Epithelial cell of esophagus (primary cell): ENCODE measurements around the gene AP3B1.

Source experiments
- DNase-seq: peaks from one replicate; pipeline ENCODE4 v3.0.0; 2010; ENCODE audit warnings: low read depth
- H3K4me3 ChIP-seq: 2 replicates; pipeline ENCODE4 v1.5.1; 2011; ENCODE audit warnings: mild to moderate bottlenecking, low read length, control low read depth
- TF ChIP-seq, protein P1 (sequence below): IDR thresholded peaks from 2 replicates; pipeline ENCODE4 v1.5.1; 2011; ENCODE audit warnings: low read depth, mild to moderate bottlenecking, low read length, control low read depth, inconsistent platforms; ENCODE audit not compliant: insufficient read depth; ENCODE audit errors: missing control alignments

The AP3B1 gene

DNA sequence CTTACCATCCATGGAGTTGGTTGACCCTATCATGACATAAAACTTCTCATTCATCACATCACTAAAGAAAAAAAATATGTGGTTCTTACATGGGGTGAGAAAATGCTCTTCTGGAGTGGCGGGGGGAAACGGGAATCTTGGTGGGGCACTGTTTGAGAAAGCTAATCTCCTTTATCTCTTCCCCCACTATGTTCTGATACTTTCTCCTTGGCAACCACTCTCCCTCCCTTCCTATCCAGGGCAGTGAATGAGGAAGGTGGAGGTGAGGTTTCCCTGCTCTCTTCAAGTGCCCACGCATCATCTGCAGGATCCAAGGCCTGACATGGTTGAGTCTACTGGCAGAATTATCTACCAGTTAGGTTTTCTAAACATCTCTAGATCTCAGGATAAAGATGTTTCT, 297.6 kb downstream of the AP3B1 start:
- H3K4me3 ChIP-seq = no peak overlapping the region

DNA sequence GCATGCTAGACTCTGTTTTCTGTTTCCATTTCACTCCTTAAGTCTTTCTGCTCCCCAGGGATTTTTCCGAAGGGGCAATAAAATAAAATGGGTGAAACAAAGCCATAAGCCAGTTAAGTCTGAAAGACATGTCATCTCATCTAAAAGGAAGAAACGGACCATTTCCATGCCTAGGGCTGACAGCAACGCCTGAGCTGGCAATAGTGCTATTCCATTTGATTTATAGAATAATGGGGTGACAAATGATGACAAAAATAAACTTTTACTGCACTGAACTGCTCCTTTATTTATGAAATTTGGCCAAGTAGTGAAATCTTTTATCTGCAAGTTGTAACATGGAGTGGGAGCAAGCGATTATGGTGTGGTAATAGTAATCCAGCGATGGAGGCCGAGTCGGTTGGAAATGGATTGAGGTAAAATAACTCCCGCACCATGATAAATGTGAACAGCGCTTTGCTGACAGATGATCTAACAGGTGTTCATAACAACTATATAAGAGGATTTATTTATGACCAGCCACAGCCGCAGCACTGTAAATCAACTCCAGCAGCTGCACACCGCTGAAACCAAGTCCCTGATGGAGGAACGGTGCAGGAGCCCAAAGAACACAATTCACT, 298.6 kb downstream of the AP3B1 start:
- no peak overlapping the region for H3K4me3 ChIP-seq
- TF ChIP-seq, protein P1, sequence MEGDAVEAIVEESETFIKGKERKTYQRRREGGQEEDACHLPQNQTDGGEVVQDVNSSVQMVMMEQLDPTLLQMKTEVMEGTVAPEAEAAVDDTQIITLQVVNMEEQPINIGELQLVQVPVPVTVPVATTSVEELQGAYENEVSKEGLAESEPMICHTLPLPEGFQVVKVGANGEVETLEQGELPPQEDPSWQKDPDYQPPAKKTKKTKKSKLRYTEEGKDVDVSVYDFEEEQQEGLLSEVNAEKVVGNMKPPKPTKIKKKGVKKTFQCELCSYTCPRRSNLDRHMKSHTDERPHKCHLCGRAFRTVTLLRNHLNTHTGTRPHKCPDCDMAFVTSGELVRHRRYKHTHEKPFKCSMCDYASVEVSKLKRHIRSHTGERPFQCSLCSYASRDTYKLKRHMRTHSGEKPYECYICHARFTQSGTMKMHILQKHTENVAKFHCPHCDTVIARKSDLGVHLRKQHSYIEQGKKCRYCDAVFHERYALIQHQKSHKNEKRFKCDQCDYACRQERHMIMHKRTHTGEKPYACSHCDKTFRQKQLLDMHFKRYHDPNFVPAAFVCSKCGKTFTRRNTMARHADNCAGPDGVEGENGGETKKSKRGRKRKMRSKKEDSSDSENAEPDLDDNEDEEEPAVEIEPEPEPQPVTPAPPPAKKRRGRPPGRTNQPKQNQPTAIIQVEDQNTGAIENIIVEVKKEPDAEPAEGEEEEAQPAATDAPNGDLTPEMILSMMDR = no peak
- DNase-seq = no peak

More for the DNA sequence above, 297.6 kb downstream of the AP3B1 start:
- TF ChIP-seq, protein P1 = no peak
- no peak for DNase-seq

DNA sequence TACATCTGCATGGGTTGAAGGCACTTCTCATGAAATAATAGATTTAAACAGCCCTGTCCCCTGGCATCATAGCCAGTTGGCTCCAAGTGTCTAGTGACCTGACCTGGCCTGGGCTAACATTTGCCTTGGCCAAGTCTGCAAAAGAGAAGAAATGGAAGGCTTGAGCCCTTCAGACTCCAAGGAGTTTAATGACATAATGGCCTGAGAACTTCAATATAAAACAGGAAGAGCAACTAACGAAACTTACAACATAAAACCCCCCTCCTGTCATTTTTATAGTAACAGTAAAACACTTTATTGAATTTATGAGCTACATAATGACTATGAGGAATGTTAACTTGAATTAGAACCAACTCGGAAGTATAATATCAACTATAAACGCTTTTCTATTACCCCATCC, 299.6 kb downstream of the AP3B1 start:
- DNase-seq = no peak
- TF ChIP-seq, protein P1 = no peak
- no peak overlapping the region for H3K4me3 ChIP-seq

DNA sequence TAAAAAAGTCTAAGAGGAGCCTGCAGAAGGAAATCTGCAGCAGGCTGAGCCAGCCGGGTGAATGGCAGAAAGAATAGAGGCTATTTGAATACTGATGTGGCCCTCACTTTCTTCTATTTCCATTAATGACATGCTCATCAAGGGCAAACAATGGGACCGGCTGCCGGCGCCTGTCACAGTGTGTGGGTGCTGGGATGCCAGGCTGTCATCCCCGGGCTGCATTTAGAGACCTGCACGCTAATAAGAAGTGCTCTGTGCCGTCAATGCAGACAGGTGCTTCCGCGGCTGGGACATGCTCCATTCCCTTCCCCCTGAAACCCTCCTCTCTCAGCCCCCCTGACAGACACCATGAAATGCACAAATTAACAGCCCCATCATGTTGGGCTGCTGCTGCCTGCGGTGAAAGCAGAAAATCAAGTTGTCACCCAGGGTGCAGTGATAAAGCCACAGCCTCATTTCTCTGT, 300.6 kb downstream of the AP3B1 start:
- DNase-seq = no peak
- TF ChIP-seq, protein P1 = no peak

DNA sequence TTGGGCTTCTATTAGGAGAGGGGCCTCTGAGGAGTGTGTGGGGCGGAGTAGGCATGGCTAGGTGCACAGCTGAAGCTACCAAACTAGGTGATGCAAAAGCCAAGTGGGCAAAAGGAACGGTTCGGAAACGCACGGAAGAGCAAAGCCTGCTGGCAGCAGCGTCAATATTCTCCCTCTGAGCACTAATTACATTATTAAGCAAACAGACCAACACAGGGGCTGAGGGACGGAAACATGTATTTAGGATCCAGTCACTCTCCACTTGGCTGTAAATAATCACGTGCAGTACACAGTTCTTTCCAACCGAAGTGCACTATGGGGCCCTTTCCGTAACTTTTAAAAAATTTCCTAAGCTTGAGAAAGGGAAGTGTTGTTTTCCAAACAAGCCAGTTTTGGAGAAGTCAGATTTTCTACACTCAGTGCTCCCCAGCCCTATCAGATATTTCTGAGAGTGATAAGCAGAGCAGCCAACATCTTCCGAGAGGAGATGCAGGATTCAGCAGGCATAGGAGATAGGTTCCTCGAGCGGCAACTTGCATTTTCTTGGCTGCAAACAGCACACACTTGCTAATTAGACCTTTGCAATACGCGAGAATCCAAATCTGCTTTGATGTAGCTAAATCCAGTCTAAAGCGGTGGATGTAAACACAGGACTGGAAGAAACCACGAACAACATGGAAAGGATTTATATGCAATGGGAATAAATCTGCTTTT, 301.2 kb downstream of the AP3B1 start:
- TF ChIP-seq, protein P1 = no peak
- no peak for DNase-seq
- H3K4me3 ChIP-seq = no peak overlapping the region

More for the DNA sequence above, 300.6 kb downstream of the AP3B1 start:
- H3K4me3 ChIP-seq = no peak overlapping the region

DNA sequence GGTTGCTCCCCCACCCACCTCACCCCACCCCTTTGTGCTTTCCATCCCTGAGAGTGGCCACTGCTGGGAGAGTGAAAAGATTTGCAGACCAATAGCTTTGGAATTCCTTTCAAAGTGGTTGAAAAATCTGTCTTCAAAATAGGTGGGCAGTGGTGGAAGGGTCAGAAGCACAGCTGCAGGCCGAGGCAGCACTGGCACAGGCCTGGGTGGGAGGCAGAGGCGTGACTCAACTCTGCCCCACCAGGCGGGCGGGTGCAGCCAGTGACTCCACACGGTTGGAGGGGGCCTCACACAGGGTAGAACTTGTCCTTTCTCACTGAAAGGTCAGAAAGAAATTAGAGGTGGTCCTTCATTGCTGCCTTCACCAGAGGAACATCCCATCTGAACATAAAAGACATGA, 303.4 kb downstream of the AP3B1 start:
- TF ChIP-seq, protein P1 = no peak
- DNase-seq = no peak
- H3K4me3 ChIP-seq = no peak overlapping the region

DNA sequence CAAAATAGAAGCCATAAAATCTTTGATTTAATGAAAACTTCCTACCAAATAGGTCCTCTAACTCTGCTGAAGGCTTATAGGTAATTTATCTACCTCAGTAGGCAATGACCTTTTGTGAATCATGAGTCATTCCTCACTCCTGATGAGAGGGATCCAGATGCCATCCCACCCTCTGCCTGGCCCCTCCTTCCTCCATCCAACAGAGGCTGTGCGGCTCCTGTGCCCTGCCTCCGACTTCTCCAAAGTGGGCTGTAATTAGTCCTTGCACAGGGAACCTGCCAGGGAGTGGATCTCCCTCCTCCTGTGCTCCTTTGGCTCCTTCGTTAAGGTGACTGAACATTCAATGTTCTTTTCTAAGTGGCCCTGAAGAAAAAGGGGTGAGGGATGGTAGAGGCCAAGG, 304.5 kb downstream of the AP3B1 start:
- no peak overlapping the region for H3K4me3 ChIP-seq
- TF ChIP-seq, protein P1 = no peak
- no peak for DNase-seq
